H7 (cell line): ENCODE results near the gene CEP192. TPM values are rescaled to one million over a fixed set of nuclear protein-coding genes. Genes with fewer than 3 reads are reported as not detected.
A peak's percentile ranks its signal among the peaks of the same experiment; 100 is the strongest.

Experiments used
- DNase-seq: peaks from one replicate; pipeline ENCODE4 v3.0.0; 2012
- H3K27me3 ChIP-seq: 2 replicates; pipeline ENCODE4 v1.6.0; 2011; ENCODE audit warnings: mild to moderate bottlenecking, low read length; ENCODE audit not compliant: control insufficient read depth, insufficient read depth
- H3K36me3 ChIP-seq: replicated peaks from 2 replicates; pipeline ENCODE4 v1.5.1; 2011; ENCODE audit warnings: low read length; ENCODE audit not compliant: control insufficient read depth, insufficient read depth
- H3K4me3 ChIP-seq: 2 replicates; pipeline ENCODE4 v1.5.1; 2011; ENCODE audit warnings: low read depth, mild to moderate bottlenecking, control low read depth, low read length, moderate library complexity; ENCODE audit not compliant: insufficient read depth
- total RNA-seq: library from RNA; depleted of rRNA; stranded (reverse); fragments of >200 nt; shearing (Covaris generic); gene quantifications from 2 replicates; pipeline ENCODE4 v1.2.3, GENCODE V29; 2014

The CEP192 gene
- total RNA-seq, 1 experiment from 2014 or later: 27.7 TPM

DNA sequence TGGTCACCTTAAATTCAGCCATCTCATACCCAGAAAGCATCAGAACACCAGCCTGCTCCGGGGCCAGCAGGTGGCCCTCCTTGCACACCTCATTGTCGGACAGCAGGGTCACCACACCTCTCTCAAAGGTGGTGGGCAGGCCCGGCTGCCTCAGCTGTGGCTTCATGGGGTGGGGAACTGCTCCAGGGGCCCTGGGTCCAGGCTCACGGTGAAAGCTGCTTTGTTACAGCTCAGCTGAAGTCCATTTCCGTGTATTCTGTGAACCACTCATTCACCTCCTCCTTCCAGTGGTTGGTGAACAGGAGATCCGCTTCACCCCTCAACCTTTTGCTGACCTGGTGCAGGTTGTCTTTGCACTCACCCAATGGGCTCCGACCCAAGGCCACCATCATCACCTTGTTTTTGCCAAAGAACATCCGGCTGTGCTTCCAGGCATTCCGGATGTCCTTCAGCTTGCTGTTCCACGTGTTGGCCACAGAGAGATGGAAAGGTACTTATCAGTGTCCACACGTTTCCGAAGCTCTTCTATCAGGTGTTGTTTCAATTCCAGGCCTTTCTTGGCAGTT, 148.8 kb downstream of the CEP192 start:
- peaks cover 23% of the 10 kb centered on the region for H3K27me3 ChIP-seq
- no peak for DNase-seq
- H3K4me3 ChIP-seq: no peak overlapping the region
- no peaks in the 10 kb centered on the region for H3K36me3 ChIP-seq

DNA sequence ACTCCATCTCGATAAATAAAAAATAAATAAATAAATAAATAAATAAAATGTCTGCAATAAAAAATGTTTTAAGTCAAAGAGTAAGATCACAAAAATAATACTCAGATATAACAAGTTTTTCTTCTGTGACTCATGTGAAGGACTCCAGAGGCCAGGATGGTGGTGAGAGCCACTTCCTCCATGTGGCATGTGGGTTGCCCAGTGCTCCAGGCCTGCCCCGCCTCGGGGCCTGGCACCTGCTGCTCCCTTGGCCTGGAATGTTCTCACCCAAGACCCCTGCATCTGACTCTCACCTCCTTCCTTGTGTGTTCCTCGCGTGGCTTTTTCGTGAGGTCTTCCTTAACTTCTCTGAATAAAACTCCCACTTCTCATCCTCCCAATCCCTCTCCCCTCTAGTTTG, 150.0 kb downstream of the CEP192 start:
- DNase-seq: no peak
- H3K36me3 ChIP-seq: no peaks in the 10 kb centered on the region
- H3K4me3 ChIP-seq: no peak overlapping the region
- H3K27me3 ChIP-seq: peaks cover 16% of the 10 kb centered on the region

DNA sequence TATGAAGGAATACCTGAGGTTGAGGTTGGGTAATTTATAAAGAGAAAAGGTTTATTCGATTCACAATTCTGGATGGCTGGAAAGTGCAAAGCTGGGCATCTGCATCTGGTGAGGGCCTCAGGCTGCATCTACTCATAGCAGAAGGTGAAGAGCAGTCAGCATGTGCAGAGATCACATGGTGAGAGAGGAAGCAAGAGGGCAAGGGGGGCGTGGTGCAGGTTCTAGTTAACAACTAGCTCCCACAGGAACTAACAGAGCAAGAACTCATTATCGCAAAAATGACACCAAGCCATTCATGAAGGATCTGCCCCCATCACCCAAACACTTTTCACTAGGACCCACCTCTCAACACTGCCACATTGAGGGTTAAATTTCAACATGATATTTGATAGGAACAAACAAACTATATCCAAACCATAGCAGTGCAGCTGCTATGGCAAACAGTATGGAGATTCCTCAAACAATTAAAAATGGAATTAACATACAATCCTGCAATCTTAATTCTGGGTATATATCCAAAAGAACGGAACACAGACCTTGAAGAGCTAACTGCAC, 154.6 kb downstream of the CEP192 start:
- H3K27me3 ChIP-seq: no peaks in the 10 kb centered on the region
- no peaks in the 10 kb centered on the region for H3K36me3 ChIP-seq
- DNase-seq: no peak
- H3K4me3 ChIP-seq: no peak overlapping the region

DNA sequence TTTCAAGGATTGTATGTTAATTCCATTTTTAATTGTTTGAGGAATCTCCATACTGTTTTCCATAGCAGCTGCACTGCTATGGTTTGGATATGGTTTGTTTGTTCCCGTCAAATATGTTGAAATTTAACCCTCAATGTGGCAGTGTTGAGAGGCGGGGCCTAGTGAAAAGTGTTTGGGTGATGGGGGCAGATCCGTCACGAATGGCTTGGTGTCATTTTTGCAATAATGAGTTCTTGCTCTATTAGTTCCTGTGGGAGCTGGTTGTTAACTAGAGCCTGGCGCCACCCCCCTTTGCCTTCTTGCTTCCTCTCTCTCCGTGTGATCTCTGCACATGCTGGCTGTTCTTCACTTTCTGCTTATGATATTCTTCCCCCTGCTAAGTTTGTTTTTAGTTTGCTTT, 156.0 kb downstream of the CEP192 start:
- DNase-seq: no peak
- no peaks in the 10 kb centered on the region for H3K36me3 ChIP-seq
- no peaks in the 10 kb centered on the region for H3K27me3 ChIP-seq
- H3K4me3 ChIP-seq: no peak overlapping the region

DNA sequence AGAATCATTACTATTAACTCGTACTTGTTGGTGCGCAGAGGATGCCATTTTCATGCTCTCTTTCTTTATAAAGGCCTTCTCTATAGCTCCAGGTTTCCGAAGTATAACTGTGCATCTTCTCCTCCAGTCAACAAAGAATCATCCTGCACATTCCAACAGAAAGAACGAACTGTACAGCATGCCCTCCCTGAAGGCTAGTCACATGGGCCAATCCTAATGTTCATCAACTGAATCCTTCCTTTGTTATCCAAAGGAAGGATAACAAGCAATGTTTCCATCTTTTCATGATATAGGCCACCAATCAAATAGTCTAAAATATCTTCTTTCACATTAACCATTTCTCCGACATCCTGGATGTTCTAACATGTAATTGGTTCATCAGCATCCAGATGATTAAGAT, 160.5 kb downstream of the CEP192 start:
- no peak overlapping the region for H3K4me3 ChIP-seq
- no peaks in the 10 kb centered on the region for H3K36me3 ChIP-seq
- no peak for DNase-seq
- H3K27me3 ChIP-seq: no peaks in the 10 kb centered on the region

DNA sequence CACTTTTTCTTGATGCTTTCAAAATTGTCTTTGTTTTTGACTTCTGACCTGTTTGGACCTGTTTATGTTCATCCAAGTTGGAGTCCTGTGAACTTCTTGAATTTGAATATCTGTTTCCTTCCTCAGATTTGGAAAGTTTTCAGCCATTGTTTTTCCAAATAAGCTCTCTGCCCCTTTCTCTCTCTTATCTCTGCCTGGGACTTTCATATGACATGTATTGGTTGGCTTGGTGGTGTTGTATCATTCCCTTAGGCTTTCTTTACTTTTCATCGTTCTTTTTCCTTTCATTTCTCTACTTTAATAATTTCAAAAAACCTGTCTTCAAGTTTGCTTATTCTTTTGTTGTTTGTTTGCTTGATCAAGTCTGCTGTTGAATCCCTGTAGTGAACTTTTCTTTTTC, 167.3 kb downstream of the CEP192 start:
- H3K36me3 ChIP-seq: no peaks in the 10 kb centered on the region
- H3K4me3 ChIP-seq: no peak overlapping the region
- DNase-seq: no peak
- no peaks in the 10 kb centered on the region for H3K27me3 ChIP-seq

DNA sequence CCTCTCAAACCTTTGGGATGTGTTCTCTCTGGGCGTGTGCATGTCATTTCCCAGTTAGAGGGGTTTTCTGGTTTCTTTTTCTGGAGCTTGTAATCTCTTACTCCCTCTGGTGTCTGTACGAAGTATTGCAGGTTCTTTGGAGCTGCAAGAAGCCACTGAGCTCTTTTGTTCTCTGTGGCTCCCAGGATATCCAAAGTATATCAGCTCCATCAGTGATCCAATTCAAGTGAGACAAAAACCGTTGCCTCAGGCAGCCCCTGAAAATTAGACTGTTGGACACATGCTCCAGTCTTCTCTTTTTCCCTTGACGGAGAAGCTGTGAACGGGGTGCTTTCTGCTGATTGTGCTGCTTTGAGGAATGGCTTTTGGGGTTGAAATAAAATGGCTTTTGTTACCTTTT, 168.4 kb downstream of the CEP192 start:
- no peak overlapping the region for H3K4me3 ChIP-seq
- H3K27me3 ChIP-seq: no peaks in the 10 kb centered on the region
- DNase-seq: peak; percentile 83
- H3K36me3 ChIP-seq: no peaks in the 10 kb centered on the region

DNA sequence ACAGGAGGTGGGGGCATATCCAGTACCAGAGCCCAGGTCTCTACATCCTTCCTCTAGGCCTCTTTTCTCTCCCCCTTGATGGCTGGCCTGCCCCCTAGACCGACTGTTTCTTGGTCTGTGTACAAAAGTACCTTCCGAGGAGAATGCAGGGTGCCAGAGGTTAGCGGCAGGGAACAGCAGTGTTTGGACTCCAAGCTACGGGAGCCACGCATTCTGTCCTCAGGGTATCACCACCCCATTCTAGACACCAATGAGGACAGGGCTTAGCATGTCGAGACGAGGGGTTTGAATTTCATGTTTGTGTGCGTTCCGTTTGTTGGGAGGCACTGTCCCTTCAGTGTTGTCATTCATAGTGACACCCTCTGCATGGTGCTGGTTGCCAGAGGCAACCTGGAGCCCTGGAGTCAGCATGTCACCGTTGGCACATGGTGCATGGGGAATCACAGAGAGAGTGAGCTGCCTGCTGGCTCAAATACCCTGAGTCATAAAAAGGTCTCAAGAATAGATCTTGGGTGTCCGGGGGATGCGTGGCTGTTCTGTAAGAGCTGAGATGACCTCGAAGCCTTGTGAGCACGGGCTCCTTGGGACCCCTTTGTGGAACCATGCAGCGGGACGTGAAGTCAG, 170.2 kb downstream of the CEP192 start:
- no peaks in the 10 kb centered on the region for H3K27me3 ChIP-seq
- no peak overlapping the region for H3K4me3 ChIP-seq
- DNase-seq: no peak
- H3K36me3 ChIP-seq: no peaks in the 10 kb centered on the region

DNA sequence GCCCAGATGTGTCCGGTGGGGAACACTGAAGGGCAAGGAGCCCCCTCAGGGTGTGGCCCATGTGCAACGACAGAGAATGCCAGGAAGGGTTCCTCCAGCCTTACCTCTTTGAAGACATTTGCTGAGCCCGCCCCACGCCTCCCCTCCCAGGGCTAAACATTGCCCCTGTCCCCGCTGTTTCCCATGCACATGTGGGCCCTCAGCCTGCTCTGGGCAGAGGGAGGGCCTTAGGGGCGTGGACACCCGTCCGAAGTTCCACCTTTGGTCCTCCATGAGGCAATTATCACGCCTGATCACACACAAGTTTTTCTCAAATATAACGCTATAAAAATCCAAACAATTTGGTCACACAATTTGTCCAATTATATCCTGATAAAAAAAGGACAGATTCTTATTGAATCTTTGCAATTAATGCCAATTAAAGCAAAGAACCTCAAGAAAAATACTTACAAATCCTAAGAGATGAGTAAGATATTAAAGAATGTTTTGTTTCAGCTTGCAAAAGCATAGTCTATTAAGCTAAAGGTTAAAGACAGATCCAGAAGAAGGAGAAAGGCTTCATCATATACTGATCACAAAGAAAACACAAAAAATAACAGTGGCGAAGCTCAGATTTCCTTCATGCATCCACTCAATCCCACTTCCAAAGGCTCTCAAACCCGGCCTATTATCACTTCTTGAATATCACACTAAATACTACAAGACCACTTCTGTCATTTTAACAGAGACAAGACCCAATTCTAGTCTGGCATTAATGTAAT, 172.2 kb downstream of the CEP192 start:
- H3K36me3 ChIP-seq: no peaks in the 10 kb centered on the region
- no peak overlapping the region for H3K4me3 ChIP-seq
- DNase-seq: no peak
- no peaks in the 10 kb centered on the region for H3K27me3 ChIP-seq

DNA sequence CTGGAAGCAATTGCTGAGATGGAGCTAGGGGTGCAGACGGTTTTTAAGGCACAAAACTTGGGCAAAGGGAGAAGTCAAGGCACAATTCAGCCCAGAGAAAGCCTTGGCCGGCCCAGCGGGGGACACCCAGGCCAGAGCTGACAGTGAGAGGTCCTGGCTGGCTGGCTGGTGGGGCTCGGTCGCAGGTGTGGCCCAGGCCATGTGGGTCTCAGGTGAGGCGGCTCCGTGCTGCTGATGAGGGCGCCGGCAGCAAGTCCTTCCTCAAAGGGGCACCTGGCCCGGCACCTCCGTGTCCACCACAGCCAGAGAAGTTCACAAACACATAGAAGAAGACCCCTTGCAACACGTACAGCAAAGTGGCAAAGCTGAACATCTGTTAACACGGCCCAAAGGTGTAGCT, 173.2 kb downstream of the CEP192 start:
- no peaks in the 10 kb centered on the region for H3K27me3 ChIP-seq
- no peak overlapping the region for H3K4me3 ChIP-seq
- H3K36me3 ChIP-seq: no peaks in the 10 kb centered on the region
- no peak for DNase-seq

DNA sequence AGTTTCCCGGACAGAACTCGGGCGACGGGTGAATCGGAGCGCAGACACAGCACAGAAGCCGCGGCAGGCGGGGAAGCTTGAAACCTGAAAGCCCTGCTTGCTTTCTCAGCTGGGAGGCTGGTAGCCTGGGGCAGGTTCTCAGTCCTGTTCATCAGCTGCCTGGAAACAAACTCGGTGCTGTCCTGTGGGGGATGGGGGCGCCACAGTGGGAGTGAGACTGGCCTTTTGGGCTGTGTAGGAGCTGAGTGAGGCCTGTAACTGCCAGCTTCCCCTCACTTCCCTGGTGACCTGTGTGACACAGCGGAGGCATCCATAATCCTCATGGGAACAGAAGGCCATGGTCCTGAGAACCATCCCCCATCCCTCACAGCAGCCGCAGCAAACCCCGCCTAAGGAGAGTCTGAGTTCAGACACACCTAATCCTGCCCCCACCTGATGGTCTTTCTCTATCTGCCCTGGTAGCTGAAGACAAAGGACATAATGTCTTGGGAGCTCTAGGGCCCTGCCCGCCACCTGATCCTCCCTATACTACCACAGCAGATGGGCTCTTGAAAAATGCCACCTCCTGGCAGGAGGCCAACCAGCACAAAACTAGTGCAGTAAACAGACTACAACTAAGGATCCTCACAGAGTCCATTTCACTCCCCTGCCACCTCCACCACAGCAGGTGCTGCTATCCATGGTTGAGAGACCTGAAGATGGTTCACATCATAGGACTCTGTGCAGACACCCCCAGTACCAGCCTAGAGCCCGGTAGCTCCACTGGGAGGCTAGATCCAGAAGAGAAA, 174.7 kb downstream of the CEP192 start:
- DNase-seq: no peak
- Histone ChIP-seq H3K36me3 (no peaks in the 10 kb centered on the region), H3K4me3 (no peak overlapping the region; the same call in 1 of the 2 replicates), H3K27me3 (no peaks in the 10 kb centered on the region)

DNA sequence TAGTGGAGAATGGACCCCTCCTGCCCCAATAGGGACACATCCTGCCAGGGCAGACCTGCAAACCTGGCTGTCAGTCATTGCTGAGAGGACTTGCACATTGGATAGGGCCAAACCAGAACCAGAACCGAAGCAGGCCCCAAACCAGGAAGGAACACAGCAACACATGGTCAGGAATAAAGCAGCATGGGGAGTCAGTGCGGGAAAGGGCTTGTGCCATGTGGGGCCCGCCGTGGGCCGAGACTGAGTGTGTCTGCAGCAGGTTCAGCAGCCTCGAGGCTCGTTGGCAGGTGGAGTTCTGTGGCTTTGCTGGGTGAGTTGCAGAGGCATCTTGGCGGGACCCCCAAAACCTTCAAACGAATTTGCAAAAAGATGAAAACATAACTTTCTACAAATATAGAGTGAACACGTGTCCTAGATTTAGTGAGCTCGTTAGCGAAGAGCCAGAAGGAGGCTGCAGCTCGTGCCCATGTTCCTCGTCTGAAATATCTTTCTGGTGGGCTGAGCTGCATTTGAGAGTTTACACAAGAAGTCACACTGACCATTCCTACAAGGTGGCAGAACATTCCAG, 182.5 kb downstream of the CEP192 start:
- no peak for DNase-seq
- Histone ChIP-seq H3K27me3 (no peaks in the 10 kb centered on the region), H3K4me3 (no peak overlapping the region), H3K36me3 (no peaks in the 10 kb centered on the region)
